GM12872 (cell line): Measurements from ENCODE around the gene ANO2.

Source experiments
- CTCF ChIP-seq: IDR thresholded peaks from 3 replicates; pipeline ENCODE4 v1.5.1; 2011; ENCODE audit warnings: low read depth, mild to moderate bottlenecking, low read length, moderate library complexity; ENCODE audit not compliant: insufficient read depth

Gene ANO2

GRCh38 chr12:5718680-5719079 is 226.4 kb downstream of the ANO2 start:
- TF ChIP-seq CTCF: no peak

- TF ChIP-seq CTCF: no peak
These were observed 227.0 kb downstream of the ANO2 start for GRCh38 chr12:5718073-5718472.

- no peak for TF ChIP-seq CTCF
These were observed 228.1 kb downstream of the ANO2 start for GRCh38 chr12:5716976-5717375.

GRCh38 chr12:5716201-5716600 is 228.9 kb downstream of the ANO2 start:
- no peak for TF ChIP-seq CTCF

- no peak for TF ChIP-seq CTCF
These were observed 230.0 kb downstream of the ANO2 start for GRCh38 chr12:5715021-5715420.

- TF ChIP-seq CTCF: no peak
These were observed 231.4 kb downstream of the ANO2 start for GRCh38 chr12:5713599-5714081.

GRCh38 chr12:5710260-5710878 is 234.7 kb downstream of the ANO2 start:
- TF ChIP-seq CTCF: no peak
